ENCODE measurements around the gene TMEM117.

DNA sequence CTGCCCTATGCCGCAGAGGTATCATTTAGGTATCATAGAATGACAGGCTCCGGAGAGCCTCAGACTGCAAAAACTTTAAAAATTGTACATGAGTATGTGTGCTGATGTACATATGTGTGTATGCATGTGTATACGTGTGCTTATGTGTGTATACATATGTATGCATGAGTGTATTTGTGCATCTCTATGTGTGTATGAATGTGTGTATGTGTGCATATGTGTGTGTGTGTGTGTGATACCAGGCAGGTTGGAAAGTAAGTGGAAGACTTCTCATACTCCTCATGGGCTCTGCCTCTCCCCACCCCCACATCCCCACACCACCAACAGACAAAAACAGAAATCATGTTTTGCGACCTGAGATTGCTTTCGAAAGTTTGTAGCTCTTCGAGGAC is 621 bp upstream of the TMEM117 start:
- TF ChIP-seq CTCF (IDR thresholded peaks at IDR 0.05) (no peak), POLR2AphosphoS5 (IDR thresholded peaks at IDR 0.05) (no peak), EP300 (IDR thresholded peaks at IDR 0.05) (no peak), POLR2A (IDR thresholded peaks at IDR 0.05) (no peak)

Measured in sigmoid colon (tissue), 4 donors.